ENCODE measurements around the gene ZNF284. TPM values are rescaled to one million over a fixed set of nuclear protein-coding genes. Genes with fewer than 3 reads are reported as not detected.
"Not testable (repeated sequence)": the region's sequence is repeated elsewhere in the genome, so short reads cannot be mapped to it uniquely, and the experiment has no call there.

Gene ZNF284
- total RNA-seq, 1 donor from 2014 or later = 1.9 TPM

DNA sequence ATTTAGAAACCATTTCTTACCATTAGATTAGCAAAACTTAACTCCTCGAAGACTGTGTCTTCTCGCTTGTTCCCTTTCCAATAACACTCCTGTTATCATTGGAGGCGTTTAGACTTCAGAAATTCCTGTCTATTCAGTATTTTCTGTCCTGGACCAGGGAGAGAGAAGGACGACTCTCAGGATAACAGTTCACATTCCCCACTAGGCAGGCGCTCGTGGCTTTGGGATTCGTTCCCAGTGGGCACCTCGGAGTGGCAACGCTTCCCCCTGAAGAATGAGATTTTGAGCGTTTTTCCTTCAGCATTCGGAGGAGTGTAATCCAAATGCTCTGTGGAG lies 40.8 kb downstream of the ZNF284 start:
- TF ChIP-seq, protein P1, sequence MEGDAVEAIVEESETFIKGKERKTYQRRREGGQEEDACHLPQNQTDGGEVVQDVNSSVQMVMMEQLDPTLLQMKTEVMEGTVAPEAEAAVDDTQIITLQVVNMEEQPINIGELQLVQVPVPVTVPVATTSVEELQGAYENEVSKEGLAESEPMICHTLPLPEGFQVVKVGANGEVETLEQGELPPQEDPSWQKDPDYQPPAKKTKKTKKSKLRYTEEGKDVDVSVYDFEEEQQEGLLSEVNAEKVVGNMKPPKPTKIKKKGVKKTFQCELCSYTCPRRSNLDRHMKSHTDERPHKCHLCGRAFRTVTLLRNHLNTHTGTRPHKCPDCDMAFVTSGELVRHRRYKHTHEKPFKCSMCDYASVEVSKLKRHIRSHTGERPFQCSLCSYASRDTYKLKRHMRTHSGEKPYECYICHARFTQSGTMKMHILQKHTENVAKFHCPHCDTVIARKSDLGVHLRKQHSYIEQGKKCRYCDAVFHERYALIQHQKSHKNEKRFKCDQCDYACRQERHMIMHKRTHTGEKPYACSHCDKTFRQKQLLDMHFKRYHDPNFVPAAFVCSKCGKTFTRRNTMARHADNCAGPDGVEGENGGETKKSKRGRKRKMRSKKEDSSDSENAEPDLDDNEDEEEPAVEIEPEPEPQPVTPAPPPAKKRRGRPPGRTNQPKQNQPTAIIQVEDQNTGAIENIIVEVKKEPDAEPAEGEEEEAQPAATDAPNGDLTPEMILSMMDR (IDR thresholded peaks at IDR 0.05; ENCODE audit: borderline replicate concordance) = no peak
- peaks cover 31% of the 10 kb centered on the region for H3K4me1 ChIP-seq
- peaks cover 42% of the 10 kb centered on the region for H3K36me3 ChIP-seq
- no peak for DNase-seq
- peak overlapping the region; percentile 86 for H3K27ac ChIP-seq (replicated peaks)
- peaks cover 41% of the 10 kb centered on the region for H3K9me3 ChIP-seq (replicated peaks)
- no peaks in the 10 kb centered on the region for H3K27me3 ChIP-seq (ENCODE audit: low read depth)
- intact Hi-C loops (cut with micrococcal nuclease) = no loop called here
- H3K4me3 ChIP-seq = peak overlapping the region; percentile 88

DNA sequence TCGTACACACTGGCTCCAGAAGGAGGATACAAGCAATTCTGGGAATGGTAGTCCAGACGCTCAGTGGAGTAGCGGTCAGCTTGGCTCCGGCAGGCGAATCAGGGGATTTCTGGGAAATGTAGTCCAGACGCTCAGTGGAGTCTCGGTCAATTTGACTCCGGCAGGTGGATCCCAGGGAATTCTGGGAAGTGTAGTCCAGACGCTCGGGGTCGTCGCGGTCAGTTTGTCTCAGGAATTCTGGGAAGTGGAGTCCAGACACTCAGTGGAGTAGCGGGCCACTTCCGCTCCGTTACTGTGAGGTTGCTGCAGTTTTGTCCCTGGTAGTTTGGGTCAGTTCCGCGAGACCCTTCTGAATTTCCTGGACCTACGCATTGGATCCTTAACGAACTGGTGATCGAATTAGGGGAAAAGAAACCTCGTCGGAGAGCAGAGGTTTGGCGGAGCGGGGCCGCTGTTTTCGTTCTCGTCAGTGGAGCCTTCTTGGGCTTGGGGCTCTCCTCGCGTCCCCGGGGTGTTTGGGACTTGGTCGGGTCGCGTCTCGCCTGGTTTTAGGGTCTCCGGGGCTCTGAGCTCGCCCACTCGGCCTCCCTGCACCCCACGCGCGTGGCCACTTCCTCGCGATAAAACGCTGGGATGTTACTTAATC lies 41.3 kb downstream of the ZNF284 start, which contains the start of gene ZNF225:
ZNF225 (plus strand) TSS at position 262 of the 646 bp plus-strand sequence. CDS start 2,429 bp downstream, outside the sequence.
- Histone ChIP-seq H3K27ac (replicated peaks) (peak within 1 kb of the TSS; percentile 86), H3K36me3 (peaks cover 42% of the 10 kb centered on the region), H3K4me3 (peak within 1 kb of the TSS; percentile 88), H3K9me3 (replicated peaks) (peaks cover 37% of the 10 kb centered on the region), H3K4me1 (peaks cover 31% of the 10 kb centered on the region), H3K27me3 (ENCODE audit: low read depth) (no peaks in the 10 kb centered on the region)
- TF ChIP-seq, protein P1 (IDR thresholded peaks at IDR 0.05; ENCODE audit: borderline replicate concordance) = peak; percentile 40
- DNase-seq = peak; percentile 93
- intact Hi-C loops (cut with micrococcal nuclease) = no loop called here

DNA sequence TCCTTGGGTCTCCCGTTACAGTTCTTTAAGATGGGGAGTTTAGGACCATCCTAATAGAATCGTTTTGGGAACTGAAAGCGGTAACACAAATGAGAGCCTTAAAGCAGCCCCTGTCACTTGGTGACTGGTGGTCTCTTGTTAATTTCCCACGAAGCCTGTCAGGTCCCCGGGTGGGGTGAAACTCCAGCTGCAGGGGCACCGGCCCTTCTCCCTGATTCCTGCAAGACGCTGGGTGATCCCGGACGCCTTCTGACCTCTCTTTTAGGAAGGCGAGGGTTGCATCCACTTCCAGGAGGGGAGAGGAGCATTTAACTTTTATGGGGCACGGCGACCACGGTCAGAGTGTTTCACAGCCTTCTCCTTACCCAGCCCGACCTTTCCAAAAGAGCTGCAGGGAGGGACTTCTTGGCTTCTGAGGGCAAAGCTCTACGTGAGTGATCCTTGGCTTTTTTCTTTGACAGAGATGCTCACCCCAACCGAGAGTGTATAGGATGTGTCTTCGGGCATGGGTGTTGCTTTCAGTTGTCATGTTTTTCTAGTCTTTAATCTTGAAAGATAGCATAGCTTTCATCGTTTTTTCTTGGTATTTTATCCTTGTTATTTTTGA lies 41.9 kb downstream of the ZNF284 start:
- Histone ChIP-seq H3K4me3 (peak overlapping the region; percentile 88), H3K36me3 (peaks cover 42% of the 10 kb centered on the region), H3K27ac (replicated peaks) (peak overlapping the region; percentile 86), H3K27me3 (ENCODE audit: low read depth) (no peaks in the 10 kb centered on the region), H3K9me3 (replicated peaks) (peaks cover 30% of the 10 kb centered on the region), H3K4me1 (peaks cover 31% of the 10 kb centered on the region)
- no peak for DNase-seq
- intact Hi-C loops (cut with micrococcal nuclease) = no loop called here
- TF ChIP-seq, protein P1 (IDR thresholded peaks at IDR 0.05; ENCODE audit: borderline replicate concordance) = no peak

DNA sequence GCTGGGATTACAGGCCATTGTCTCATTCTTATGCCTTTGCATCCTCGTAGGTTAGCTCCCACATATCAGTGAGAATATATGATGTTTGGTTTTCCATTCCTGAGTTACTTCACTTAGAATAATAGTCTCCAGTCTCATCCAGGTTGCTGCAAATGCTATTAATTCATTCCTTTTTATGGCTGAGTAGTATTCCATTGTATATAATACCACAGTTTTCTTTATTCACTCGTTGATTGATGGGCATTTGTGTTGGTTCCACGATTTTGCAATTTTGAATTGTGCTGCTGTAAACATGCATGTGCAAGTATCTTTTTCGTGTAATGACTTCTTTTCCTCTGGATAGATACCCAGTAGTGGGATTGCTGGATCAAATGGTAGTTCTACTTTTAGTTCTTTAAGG lies 49.2 kb downstream of the ZNF284 start:
- H3K4me1 ChIP-seq; intact Hi-C loops (cut with micrococcal nuclease); H3K27ac ChIP-seq (replicated peaks); DNase-seq; H3K4me3 ChIP-seq; H3K27me3 ChIP-seq (ENCODE audit: low read depth): not testable (repeated sequence)
- peaks cover 58% of the 10 kb centered on the region for H3K9me3 ChIP-seq (replicated peaks)
- peaks cover 100% of the 10 kb centered on the region for H3K36me3 ChIP-seq

DNA sequence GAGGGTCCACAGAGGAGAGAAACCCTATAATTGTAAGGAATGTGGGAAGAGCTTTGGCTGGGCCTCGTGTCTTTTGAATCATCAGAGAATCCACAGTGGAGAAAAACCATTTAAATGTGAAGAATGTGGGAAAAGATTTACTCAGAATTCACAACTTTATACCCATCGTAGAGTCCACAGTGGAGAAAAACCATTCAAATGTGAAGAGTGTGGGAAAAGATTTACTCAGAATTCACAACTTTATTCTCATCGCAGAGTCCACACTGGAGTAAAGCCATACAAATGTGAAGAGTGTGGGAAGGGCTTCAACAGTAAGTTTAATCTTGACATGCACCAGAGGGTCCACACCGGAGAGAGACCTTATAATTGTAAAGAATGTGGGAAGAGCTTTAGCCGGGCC lies 60.0 kb downstream of the ZNF284 start:
- no peaks in the 10 kb centered on the region for H3K4me1 ChIP-seq
- peaks cover 66% of the 10 kb centered on the region for H3K36me3 ChIP-seq
- TF ChIP-seq, protein P1 (IDR thresholded peaks at IDR 0.05; ENCODE audit: borderline replicate concordance) = no peak
- H3K4me3 ChIP-seq = no peak overlapping the region
- no peak overlapping the region for H3K27ac ChIP-seq (replicated peaks)
- intact Hi-C loops (cut with micrococcal nuclease) = no loop called here
- H3K9me3 ChIP-seq (replicated peaks) = peaks cover 54% of the 10 kb centered on the region
- no peaks in the 10 kb centered on the region for H3K27me3 ChIP-seq (ENCODE audit: low read depth)
- no peak for DNase-seq

Other genes with a start within 250 kb of the ZNF284 start
- 14.7 TPM for gene ZNF283, start 244.8 kb upstream of the ZNF284 start, total RNA-seq
- gene ZNF404, start 188.2 kb upstream of the ZNF284 start, total RNA-seq = 9.2 TPM
- gene ZNF45, start 136.9 kb upstream of the ZNF284 start, total RNA-seq = 6.4 TPM
- gene ZNF221, start 120.9 kb upstream of the ZNF284 start, total RNA-seq = 3.7 TPM
- 7.3 TPM for gene ZNF155, start 88.0 kb upstream of the ZNF284 start, total RNA-seq
- gene ZNF230, start 69.2 kb upstream of the ZNF284 start, total RNA-seq = 3.5 TPM
- 4.6 TPM for gene ZNF222, start 46.8 kb upstream of the ZNF284 start, total RNA-seq
- 2.9 TPM for gene ZNF223, start 20.1 kb upstream of the ZNF284 start, total RNA-seq
- 13.6 TPM for gene ZNF224, start 22.2 kb downstream of the ZNF284 start, total RNA-seq
- 2.6 TPM for gene ZNF225, start 41.2 kb downstream of the ZNF284 start, total RNA-seq
- 8.7 TPM for gene ZNF234, start 69.4 kb downstream of the ZNF284 start, total RNA-seq
- 17.8 TPM for gene ZNF226, start 92.9 kb downstream of the ZNF284 start, total RNA-seq
- gene ZNF227, start 140.4 kb downstream of the ZNF284 start, total RNA-seq = 10.4 TPM
- 6.8 TPM for gene ZNF233, start 187.7 kb downstream of the ZNF284 start, total RNA-seq
- 4.8 TPM for gene ZNF235, start 232.9 kb downstream of the ZNF284 start, total RNA-seq